ENCODE measurements around the gene KPNA6.
A peak's percentile ranks its signal among the peaks of the same experiment; 100 is the strongest.
"Not testable (repeated sequence)": the region's sequence is repeated elsewhere in the genome, so short reads cannot be mapped to it uniquely, and the experiment has no call there.

KPNA6 gene

DNA sequence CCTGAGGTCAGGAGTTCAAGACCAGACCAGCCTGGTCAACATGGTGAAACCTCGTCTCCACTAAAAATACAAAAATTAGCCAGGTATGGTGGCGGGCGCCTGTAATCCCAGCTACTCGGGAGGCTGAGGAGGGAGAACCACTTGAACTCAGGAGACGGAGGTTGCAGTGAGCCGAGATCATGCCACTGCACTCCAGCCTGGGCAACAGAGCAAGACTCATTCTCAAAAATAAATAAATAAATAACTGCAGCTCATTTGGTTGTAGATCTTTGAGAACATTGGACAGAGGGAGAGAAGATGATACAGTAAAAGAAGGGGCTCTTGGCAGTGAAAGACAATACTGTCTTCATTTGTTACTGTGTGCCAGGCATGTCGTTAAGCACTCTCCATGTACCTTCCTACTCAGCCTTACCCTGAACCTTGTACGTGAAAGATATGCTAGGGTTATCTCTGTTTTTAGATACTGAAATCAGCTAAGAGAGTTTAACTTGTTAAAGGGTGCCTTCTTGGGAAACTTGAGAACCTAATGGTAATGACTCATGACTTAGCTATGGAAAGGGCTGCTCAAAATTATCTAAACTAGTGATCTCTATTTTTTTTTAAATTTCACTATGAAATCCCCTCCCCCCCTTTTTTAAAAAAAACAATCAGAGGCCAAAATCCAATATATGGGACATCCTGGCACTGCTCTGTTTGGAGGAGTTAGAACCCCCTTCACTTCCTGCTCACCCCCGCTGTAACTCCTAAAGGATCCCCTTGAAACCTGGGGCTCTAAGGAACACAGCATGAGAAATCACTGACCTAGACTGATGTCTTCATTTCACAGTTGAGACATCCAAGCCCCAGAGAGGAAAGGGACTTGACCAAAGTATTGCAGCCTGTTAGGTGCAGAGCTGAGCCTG lies 6.8 kb upstream of the KPNA6 start:
- no peak for DNase-seq

GRCh38 chr1:32104127-32104526 lies 3.7 kb upstream of the KPNA6 start:
- DNase-seq, result no peak

- DNase-seq, result no peak
Measured at GRCh38 chr1:32105338-32105737, 2.5 kb upstream of the KPNA6 start.

DNA sequence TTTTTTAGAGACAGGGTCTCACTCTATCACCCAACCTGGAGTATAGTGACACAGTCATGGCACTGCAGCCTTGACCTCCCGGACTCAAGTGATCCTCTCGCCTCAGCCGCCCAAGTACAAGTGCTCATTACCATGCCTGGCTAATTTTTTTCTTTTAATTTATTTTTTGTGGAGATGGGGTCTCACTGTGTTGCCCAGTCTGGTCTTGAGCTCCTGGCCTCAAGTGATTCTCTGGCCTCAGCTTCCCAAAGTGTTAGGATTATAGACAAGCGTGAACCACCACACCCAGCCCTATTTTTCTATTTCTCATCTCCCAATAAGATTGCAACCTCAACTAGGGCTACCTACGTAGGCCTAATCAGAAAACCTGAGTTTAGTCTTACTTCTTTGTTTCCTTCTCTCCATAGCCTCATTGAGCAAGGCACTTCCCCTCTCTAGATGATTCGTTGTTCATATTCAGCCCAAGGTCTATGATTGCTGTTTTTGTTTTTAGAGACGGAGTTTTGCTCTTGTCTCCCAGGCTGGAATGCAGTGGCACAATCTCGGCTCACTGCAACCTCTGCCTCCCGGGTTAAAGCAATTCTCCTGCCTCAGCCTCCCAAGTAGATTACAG lies 1.1 kb upstream of the KPNA6 start:
- DNase-seq, result no peak

DNA sequence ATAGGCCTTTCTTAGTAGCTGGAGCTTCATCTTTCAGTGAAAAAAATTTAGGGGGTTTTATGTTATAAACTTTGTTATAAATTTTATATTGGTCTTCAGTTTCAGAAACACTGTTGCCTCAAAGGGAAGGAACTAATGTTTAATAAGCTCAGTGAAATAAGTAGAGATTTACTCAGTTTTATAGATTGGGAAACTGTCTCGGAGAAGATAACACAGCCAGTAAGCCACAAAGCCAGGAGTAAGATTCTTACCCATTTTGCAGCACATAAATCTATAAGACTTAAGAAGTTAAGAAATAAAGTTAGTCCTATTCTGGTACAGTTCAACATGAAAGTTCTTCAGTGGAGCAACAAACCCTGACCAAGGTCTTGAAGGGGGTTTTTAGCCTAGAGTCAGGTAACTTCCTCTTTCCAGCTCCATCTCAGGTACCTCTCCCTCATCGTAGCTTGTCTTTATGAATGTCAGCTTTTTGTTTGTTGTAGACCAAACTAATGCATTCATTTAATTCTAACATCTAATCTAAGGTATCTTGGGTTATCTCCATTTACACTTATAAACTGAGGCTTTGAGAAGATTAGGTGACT lies 3.3 kb downstream of the KPNA6 start:
- no peak for DNase-seq

DNA sequence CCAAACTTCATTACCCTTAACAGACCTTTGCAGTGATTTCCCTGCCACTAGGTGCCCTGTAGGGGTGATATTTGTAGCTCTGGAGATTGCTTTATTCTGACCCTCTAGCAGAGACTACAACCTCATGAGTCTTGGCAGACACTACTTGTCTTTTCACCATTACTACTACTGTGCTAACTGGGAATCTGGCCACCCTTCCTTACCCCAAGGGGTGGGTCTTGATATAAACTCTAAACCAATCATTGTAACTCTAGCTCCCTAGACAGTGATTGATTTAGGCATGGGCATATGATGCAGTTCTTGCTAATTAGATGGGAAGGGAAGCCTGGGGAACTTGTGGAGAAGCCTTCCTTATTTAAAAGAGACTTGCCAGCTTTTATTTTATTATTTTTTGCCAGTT lies 3.9 kb downstream of the KPNA6 start:
- DNase-seq, result no peak

GRCh38 chr1:32112806-32113375 lies 5.0 kb downstream of the KPNA6 start:
- DNase-seq, result no peak

- not testable (repeated sequence) for DNase-seq
Measured at GRCh38 chr1:32113436-32113835, 5.6 kb downstream of the KPNA6 start.

GRCh38 chr1:32114420-32114819 lies 6.6 kb downstream of the KPNA6 start:
- no peak for DNase-seq

DNA sequence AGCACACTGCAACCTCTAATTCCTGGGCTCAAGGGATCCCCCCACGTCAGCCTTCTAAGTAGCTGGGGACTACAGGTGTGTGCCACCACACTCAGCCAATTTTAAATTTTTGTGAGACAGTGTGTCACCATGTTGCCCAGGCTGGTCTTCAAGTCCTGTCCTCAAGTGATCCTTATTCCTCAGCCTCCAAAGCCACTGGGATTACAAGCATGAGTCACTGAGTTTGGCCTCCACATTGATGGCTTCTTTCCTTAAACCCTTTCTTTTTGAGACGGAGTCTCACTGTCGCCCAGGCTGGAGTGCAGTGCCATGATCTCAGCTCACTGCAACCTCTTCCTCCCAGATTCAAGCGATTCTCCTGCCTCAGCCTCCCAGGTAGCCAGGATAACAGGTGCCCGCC lies 7.6 kb downstream of the KPNA6 start:
- no peak for DNase-seq

DNA sequence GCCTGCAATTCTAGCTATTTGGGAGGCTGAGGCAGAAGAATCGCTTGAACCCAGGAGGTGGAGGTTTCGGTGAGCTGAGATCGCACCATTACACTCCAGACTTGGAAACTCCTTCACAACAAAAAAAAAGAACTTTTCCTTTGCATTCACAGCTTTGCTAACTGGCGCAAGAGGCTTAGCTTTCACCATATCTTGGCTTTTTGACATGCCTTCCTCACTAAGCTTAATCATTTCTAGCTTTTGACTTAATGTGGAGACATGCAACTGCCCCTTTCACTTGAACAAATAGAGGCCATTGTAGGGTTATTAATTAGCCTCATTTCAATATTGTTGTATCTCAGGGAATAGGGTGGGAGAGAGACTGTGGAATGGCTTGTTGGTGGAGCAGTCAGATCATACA lies 8.7 kb downstream of the KPNA6 start:
- DNase-seq, result no peak

- DNase-seq, result no peak
Measured at GRCh38 chr1:32122151-32122550, 14.3 kb downstream of the KPNA6 start.

GRCh38 chr1:32123361-32123760 lies 15.5 kb downstream of the KPNA6 start:
- DNase-seq, result not testable (repeated sequence)

DNA sequence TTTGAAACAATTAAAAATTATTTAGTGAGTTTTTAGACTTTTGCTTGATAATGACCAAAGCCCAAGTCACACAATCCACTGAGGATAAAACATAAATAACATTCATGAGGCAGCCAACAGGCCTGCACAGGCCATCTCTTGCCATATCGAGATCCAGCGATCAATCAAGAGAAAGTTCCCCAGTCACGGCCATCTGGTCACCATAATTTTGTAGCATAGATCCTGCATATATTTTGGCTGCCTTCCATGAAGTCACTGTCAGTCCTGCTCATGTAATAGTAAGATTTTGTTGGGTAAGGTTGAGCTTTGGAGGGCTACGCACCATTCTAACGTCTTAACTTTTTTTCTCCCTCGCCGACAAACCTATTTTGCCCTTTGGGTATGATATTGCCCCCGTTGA lies 17.5 kb downstream of the KPNA6 start:
- peak; percentile 92 for DNase-seq

DNA sequence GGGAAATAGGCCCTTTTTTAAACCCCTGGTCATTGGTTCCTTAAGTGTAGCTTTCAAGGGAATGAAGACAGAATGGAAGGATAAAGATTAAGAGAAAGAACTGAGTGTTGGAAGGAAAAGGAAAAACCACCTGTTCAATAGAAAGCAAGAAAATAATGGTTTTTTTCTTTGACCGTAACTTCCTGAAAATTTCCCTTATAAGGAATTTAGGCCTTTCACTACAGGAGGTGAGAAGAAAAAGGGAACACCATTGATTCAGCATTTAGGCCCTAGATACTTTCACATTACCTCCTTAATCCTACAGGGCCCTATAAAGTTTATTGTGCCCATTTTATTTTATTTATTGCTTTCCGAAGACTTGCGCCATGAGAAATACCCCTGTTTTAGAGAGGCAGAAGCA lies 18.9 kb downstream of the KPNA6 start:
- DNase-seq, result no peak

- no peak for DNase-seq
Measured at GRCh38 chr1:32127409-32128198, 19.7 kb downstream of the KPNA6 start.

GRCh38 chr1:32128479-32128878 lies 20.6 kb downstream of the KPNA6 start:
- DNase-seq, result no peak

- DNase-seq, result no peak
Measured at GRCh38 chr1:32128964-32129363, 21.1 kb downstream of the KPNA6 start.

DNA sequence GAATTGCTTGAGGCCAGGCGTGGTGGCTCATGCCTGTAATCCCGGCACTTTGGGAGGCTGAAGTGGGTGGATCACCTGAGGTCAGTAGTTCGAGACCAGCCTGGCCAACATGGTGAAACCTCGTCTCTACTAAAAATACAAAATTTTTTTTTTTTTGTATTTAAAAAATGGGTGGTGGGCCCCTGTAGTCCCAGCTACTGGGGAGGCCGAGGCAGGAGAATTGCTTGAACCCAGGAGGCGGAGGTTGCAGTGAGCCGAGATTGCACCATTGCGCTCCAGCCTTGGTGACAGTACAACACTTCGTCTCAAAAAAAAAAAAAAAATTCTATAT lies 26.1 kb downstream of the KPNA6 start:
- DNase-seq, result not testable (repeated sequence)

DNA sequence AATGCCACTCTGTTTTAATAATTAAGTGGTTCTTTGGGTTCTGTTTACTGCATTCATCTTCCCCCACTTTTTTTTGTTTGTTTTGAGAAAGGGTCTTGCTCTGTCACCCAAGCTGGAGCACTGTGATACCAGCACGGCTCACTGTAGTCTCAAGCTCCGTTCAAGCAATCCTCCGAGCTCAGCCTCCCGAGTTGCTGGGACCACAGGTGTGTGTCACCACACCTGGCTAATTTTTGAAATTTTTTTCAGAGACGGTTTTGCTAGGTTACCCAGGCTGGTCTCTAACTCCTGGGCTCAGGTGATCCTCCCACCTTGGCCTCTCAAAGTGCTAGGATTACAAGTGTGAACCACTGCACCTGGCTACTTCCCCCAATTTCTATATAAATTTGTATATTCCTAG lies 29.3 kb downstream of the KPNA6 start:
- no peak for DNase-seq

- DNase-seq, result no peak
Measured at GRCh38 chr1:32138965-32139364, 31.1 kb downstream of the KPNA6 start.

DNA sequence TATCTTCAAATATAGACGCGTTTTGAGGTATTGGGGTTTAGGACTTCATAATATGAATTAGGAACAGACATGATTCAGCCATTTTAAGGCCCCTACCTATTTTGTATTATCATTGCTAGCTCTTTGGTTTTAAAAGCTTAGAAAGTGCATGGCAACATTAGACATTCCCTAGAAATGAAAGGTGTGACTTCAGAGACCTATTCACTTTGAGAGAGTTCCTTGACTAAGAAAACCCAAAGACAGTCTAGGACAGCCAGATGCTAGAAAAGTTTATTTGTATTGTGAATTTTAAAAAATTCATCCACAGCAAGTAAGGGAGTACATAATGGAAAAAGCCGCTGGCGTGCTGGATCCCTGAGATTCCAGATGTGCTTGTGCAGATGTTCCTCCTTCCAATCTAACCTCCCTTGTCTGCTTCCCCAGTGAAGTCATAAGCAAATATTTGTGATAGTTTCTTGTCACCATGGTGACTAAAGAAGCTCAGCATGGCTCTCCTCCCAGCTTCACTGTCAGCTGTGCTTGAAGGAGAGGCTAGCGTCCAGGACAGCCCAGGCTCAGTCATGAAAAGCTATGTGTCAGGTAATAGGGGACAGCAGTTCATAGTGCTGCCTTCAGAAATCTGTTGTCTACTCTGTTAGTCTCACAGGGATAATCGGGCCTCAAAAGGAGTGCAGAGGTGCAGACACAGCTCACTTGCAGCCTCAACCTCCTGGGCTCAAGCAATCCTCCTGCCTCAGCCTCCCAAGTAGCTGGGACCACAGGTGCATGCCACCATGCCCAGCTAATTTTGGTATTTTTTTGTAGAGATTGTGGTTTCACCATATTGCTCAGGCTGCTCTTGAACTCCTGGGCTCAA lies 34.8 kb downstream of the KPNA6 start:
- peak; percentile 21 for DNase-seq

All from NCI-H2171 treated with DMSO at 0.1 percent for 48 hours (cell line).